ENCODE measurements around the gene GTPBP6. TPM values are rescaled to one million over a fixed set of nuclear protein-coding genes. Genes with fewer than 3 reads are reported as not detected.

The GTPBP6 gene
- total and polyA plus RNA-seq, 8 donors: 19.8 to 73.9 (median 43.1) TPM

DNA sequence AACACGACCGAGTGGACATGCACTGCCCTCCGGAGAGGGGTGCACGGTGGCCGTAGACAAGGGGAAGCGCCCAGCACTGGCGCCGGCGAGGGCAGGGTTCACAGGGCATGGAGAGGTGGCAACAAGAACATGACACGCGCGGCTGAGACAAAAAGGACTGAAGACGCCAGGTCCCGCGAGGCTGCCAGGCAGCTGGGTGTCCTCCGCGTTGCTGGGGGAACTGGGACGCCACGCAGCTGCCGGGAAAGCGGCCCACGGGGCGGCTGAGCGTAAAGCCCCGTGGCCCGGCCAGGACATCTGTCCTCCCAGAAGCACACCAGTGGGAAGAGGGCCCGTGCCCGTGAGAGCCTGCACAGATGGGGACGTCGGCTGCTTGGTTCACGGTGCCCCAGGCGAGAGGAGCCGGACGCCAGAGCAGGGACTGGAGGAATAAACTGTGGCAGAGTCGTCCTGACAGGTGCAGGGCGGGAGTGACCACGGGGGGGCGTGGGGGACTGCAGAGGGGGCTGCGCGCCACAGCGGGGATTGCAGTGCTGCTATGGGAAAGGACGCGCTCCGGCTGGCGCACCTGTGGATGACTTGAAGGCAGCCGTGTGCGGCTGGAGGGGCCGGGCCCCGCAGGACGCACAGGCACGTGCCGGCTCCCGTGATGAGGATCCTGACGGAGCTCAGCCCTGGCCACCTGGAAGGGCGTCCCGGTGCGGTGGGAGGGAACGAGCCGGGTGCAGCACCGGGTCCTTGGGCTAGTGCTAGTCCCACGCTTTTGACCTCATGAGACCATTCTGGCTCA, 32.1 kb upstream of the GTPBP6 start:
- H3K36me3 ChIP-seq: peaks cover 0 to 28% (median 15%) of the 10 kb centered on the region in 4 donors
- DNase-seq: no peak
- H3K4me3 ChIP-seq: no peak overlapping the region
- intact Hi-C loops (cut with DNase I; ENCODE audit: low total_unique reads): no loop called here
- no peaks in the 10 kb centered on the region for H3K9me3 ChIP-seq
- 92 to 97% (median 96%) methylated on average over 53 to 61 of the region's 61 CpGs for WGBS, 5 donors
- no peaks in the 10 kb centered on the region for H3K4me1 ChIP-seq
- no peaks in the 10 kb centered on the region for H3K27me3 ChIP-seq
- no peak for TF ChIP-seq POLR2AphosphoS5 (IDR thresholded peaks at IDR 0.05)
- no peak for TF ChIP-seq POLR2A (IDR thresholded peaks at IDR 0.05)
- TF ChIP-seq, protein P1, sequence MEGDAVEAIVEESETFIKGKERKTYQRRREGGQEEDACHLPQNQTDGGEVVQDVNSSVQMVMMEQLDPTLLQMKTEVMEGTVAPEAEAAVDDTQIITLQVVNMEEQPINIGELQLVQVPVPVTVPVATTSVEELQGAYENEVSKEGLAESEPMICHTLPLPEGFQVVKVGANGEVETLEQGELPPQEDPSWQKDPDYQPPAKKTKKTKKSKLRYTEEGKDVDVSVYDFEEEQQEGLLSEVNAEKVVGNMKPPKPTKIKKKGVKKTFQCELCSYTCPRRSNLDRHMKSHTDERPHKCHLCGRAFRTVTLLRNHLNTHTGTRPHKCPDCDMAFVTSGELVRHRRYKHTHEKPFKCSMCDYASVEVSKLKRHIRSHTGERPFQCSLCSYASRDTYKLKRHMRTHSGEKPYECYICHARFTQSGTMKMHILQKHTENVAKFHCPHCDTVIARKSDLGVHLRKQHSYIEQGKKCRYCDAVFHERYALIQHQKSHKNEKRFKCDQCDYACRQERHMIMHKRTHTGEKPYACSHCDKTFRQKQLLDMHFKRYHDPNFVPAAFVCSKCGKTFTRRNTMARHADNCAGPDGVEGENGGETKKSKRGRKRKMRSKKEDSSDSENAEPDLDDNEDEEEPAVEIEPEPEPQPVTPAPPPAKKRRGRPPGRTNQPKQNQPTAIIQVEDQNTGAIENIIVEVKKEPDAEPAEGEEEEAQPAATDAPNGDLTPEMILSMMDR (IDR thresholded peaks at IDR 0.05): no peak
- no peak for TF ChIP-seq EP300 (IDR thresholded peaks at IDR 0.05)
- H3K27ac ChIP-seq: no peak overlapping the region

DNA sequence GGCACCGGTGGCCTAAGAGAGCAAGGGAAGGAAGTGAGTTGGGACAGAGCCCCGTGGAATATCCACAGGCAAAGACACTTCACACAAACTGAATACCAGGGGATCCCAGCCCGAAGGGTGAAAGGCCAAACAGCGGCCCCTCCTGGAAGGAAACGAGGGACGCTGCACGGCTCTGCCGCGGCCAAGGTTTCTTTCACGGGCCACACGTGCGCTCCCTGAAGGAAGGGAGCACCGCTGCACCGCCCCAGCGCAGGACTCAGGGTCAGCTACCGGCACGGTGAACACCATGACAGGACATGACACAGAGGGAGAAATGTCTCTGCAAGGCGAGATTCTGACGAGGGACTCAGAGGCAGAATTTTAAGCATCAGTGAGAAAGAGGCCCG, 31.5 kb upstream of the GTPBP6 start:
- TF ChIP-seq, protein P1 (IDR thresholded peaks at IDR 0.05): no peak
- no peak for TF ChIP-seq POLR2A (IDR thresholded peaks at IDR 0.05)
- no peak for TF ChIP-seq EP300 (IDR thresholded peaks at IDR 0.05)
- H3K27me3 ChIP-seq: no peaks in the 10 kb centered on the region
- intact Hi-C loops (cut with DNase I; ENCODE audit: low total_unique reads): no loop called here
- peaks cover 0 to 31% (median 18%) of the 10 kb centered on the region in 4 donors for H3K36me3 ChIP-seq
- H3K4me1 ChIP-seq: no peaks in the 10 kb centered on the region
- no peak for DNase-seq
- no peaks in the 10 kb centered on the region for H3K9me3 ChIP-seq
- no peak overlapping the region for H3K4me3 ChIP-seq
- H3K27ac ChIP-seq: no peak overlapping the region
- WGBS, 5 donors: 84 to 90% (median 89%) methylated on average over 20 of the region's 20 CpGs

DNA sequence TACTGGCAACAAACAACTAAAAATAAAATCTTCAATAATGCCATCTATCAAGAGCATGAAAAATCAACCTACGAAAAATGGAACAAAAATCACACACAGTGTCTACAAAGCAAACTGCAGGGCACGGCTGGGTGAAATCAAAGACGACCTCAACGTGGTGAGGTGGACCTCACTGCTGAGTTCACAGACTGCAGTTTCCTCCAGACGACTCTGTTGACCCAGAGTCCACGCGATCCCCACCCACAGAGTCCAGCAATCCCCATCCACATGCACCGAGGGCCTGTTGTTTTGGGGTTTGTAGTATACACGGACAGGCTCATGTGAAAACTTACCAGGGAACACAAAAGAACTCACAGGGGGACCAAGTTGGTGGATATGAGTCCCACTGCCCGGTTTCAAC, 31.1 kb upstream of the GTPBP6 start:
- H3K9me3 ChIP-seq: no peaks in the 10 kb centered on the region
- TF ChIP-seq POLR2AphosphoS5 (IDR thresholded peaks at IDR 0.05) (no peak), POLR2A (IDR thresholded peaks at IDR 0.05) (no peak), EP300 (IDR thresholded peaks at IDR 0.05) (no peak)
- TF ChIP-seq, protein P1 (IDR thresholded peaks at IDR 0.05): no peak
- 82 to 87% (median 86%) methylated on average over 10 of the region's 10 CpGs for WGBS, 5 donors
- DNase-seq: no peak
- intact Hi-C loops (cut with DNase I; ENCODE audit: low total_unique reads): no loop called here
- peaks cover 0 to 33% (median 22%) of the 10 kb centered on the region in 4 donors for H3K36me3 ChIP-seq
- H3K27ac ChIP-seq: no peak overlapping the region
- no peaks in the 10 kb centered on the region for H3K27me3 ChIP-seq
- H3K4me3 ChIP-seq: no peak overlapping the region
- no peaks in the 10 kb centered on the region for H3K4me1 ChIP-seq

DNA sequence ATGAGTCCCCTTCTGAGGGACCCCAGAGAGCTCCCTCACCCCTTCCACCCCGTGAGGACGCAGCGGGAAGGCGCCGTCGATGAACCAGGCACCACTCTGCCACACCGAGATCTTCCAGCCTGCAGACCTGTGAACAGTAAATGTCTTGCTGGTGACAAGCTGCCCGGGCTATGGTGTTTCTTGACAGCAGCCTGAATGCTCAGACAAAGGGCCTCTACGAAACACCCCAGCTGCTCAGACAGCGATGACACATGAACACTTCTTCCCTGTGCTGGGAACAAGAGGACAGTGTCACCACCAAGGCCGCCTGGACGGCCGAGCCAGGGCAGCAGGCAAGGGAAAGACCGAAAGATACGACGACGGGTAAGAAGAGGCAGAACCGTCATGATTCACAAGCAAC, 30.6 kb upstream of the GTPBP6 start:
- Histone ChIP-seq H3K36me3 (peaks cover 0 to 35% (median 26%) of the 10 kb centered on the region in 4 donors), H3K27ac (no peak overlapping the region), H3K9me3 (no peaks in the 10 kb centered on the region), H3K4me1 (no peaks in the 10 kb centered on the region), H3K27me3 (no peaks in the 10 kb centered on the region), H3K4me3 (no peak overlapping the region)
- intact Hi-C loops (cut with DNase I; ENCODE audit: low total_unique reads): no loop called here
- TF ChIP-seq POLR2AphosphoS5 (IDR thresholded peaks at IDR 0.05): no peak
- TF ChIP-seq EP300 (IDR thresholded peaks at IDR 0.05): no peak
- TF ChIP-seq, protein P1 (IDR thresholded peaks at IDR 0.05): no peak
- TF ChIP-seq POLR2A (IDR thresholded peaks at IDR 0.05): no peak
- no peak for DNase-seq
- 91 to 96% (median 92%) methylated on average over 18 of the region's 18 CpGs for WGBS, 5 donors
